NCI-H1436 treated with DMSO at 0.1 percent for 48 hours (cell line): Measurements from ENCODE around the gene CDC25B.

Source experiments
- DNase-seq: peaks from one replicate; lab custom pipeline; 2025; lab: John Stamatoyannopoulos, UW

The CDC25B gene

DNA sequence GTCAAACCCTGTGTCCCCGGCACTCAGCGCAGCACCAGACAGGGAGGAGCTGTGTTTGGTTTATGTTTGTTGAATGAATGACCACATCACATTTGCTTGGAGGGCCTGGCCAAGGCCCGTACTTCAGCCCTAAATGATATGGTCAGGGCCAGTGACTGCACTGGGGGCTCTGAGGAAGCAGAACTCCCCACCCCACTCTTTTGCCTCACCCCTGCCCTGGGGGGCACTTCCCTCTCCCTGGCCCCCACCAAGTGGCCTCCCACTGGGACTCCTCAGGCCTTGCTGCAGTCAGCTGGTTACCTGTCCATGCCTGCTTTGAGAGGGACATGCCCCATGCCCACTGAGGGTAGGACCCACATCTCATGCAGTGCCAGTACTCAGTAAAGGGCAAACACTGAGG, 31.5 kb upstream of the CDC25B start:
- no peak for DNase-seq

DNA sequence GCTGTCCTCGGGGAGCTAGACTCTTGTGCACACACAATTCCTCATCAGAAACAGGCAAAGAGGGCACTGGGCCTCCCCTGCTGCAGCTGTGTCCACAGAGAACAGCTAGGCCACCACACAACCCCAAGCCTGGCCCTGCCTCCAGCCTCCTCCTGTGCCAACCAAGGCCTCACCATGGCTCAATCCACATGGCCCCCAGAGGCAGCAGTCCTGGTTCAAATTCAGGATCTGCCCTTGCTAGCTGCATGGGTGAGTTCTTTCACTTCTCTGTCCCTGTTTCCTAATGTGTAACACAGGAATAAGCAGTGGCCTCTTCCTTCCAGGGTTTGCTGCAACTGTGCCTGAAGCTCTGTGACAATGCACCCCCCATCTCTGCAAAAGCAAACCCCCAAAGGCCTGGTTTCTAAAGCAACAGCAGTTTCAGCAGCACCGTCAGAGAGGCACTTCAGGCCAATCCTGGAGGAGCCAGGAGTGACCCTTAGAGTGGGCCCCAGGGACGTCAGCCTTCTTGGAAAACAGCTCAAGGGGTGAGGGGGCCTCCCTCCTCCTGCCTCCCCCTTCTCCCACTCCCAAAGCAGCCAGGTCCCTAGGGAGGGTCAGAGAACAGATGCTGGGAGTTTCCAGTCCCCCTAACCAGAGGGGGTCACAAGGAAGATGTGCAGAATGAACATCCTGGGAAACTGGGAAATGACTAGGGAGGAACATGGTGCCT, 30.8 kb upstream of the CDC25B start:
- no peak for DNase-seq

DNA sequence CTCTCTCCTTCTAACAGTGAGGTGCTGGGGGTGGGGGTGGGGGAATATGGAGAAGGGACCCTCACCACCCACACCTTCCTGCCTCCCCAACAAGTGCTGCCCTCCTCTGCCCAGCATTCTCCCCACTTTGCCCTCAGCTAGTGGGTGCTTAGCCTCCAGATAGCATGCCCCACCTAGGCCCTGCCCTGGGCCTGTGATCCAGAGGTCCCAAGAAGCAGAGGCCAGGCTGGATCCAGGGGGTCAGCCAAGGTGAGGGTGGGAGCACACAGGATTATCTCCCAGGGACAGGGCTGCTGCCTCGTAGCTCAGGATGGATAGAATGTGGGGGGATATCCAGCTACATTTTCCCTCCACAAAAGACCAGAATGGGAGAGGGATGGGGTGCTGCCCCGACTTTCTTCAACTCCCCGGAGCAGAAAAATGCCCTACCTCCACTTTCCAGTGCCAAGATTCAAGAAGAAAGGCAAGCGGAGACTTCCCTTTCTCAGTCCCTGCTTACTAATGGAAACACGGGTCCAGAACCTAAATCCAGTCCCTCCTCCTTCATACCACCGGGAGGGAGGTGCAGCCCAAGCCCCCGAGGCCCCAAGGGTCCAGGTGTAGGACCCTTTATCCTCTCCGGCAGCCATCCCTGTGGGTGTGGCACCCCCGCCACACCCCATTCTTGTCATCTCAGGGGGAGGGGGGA, 29.5 kb upstream of the CDC25B start:
- no peak for DNase-seq

DNA sequence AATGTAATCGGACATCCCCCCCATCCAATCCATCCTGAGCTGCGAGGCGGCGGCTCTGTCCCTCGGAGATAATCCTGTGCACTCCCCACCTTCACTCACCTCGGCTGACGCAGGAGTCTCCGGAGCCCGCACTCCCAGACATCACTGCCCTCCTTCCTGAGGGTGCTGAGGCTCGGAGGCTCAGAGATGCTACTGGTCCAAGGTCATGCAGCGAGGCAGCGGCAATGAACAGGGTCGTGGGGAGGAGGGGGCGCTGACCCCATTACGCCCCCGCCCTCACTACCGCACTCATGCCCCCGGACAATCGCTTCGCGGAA, 29.0 kb upstream of the CDC25B start:
- DNase-seq = no peak

DNA sequence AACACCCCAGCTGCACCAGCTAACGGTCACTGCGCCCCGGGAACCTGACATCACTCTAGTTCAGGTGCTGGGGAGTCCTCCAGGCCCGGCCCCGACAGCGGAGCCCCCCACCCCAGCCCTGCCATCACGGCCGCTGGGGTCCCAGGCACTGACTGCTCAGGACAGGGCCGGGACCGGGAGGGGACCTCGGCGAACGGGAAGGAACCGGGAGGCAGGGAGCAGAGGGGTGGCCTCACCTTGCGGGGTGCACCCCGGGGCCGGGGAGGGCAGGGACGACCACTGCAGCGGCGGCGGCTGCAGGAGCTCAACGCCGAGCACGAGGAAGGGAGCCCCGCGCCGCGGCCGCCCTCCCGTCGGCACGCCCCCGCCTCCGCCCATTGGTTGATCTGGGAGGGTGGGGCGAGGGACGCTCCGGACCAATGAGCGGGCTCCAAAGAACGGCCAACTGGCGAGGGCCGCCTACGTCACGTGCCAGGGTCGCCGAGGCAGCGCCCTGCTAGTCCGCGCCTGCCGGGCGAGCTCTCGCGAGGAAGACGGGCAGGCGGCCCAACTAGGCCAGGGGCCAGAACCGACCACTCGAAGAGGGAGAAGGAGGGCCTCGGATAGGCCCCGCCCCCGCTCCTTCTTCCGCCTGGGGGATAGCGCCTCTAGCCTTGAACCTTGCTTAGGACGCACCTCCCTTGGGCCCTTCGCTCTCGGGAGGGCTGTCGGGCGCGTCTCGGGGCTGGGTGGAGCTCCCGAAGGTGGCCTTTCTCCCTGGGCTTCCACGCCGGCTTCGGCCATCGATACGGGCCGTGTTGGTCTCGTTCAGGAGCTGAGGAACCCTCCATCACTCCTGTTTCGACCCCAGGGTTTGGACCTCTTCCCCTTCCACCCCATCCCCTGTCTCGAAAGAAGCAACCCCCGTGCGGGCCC, 28.4 kb upstream of the CDC25B start, which contains the start of gene ADISSP:
Gene ADISSP (minus strand): TSS at position 327 of the 915 bp plus-strand sequence. CDS start 7,653 bp downstream, outside the sequence.
- peak; percentile 92 for DNase-seq

DNA sequence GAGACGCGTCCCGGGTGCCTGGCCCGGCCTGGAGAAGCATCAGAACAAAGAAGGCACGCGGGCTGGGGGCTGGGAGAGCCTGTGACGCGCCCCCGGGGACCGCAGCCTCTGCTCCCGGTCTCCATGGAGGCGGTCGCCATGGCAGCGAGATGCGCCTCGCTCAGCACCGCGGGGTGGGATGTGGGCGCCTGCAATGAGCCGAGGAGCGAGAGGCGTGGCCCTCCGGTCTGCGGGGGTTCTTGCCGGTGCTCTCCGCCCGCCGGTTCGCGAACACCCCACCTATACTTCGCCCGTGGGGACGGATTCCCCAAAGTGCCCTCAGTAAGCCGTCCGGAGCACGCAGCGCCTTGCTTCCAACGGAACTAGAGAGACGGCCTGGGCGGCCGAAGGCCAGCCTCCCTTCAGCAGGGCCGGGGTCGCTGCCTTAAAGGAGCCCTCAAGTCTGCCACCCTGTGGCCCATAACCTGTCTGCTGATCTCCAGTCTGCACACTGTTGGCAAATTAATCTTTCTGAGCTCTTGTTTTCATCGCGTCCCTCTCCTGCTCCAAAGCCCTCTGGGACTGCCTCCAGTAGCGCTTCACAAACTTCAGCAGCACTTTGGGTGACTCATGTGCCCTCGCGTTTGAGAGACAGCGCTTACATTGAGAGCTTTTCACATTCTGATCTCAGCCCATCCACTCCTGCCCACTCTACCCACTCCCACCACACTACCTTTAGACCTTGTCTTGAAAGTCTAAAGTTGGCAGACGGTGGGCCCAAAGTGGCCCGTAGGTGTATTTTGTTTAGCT, 27.6 kb upstream of the CDC25B start:
- peak; percentile 42 for DNase-seq

DNA sequence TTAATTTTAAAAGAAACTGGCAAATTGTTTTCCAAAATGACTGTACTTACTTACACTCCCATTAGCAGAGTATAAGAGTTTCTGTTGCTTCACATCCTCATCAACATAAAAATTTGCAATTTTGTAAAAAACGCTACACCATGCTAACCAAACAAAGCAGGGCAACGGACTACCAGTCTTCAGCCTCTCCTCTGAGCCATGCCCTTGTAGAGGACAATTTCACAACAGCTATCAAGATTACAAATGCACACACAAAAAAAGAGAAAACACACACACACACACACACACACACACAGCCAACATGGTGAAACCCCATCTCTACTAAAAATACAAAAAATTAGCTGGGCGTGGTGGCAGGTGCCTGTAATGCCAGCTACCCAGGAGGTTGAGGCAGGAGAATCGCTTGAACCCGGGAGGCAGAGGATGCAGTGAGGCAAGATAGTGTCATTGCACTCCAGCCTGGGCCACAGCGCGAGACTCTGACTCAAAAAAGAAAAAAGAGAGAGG, 24.5 kb upstream of the CDC25B start:
- no peak for DNase-seq

DNA sequence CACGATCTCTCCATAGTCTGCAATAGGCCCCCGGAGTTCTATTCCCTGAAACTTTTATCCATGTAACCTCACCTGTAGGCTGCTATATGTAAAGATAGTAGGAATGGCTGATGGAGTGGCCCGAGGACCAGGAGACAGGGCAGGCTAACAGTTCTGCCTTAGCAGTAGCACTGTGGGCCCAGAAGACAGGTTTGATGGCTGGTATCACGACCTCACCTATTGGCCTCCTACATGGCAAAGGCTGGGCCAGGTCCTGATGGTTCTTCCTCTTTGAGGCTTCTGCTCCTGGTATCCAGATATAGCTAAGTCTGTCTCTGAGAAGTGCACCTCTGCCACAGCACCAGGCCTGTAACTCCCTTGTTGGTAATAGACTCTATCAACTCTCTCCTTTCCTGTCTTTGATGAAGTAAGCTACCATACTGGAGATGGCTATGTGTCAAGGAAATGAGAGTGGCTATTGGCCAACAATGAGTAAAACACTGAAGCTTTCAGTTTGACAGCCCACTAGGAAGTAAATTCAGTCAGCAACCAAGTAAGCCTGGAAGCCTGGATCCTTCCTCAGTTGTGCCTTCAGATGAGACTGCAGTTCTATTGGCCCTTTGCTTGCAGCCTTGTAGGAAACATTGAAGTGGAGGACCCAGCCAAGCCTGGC, 20.5 kb upstream of the CDC25B start:
- DNase-seq = no peak

DNA sequence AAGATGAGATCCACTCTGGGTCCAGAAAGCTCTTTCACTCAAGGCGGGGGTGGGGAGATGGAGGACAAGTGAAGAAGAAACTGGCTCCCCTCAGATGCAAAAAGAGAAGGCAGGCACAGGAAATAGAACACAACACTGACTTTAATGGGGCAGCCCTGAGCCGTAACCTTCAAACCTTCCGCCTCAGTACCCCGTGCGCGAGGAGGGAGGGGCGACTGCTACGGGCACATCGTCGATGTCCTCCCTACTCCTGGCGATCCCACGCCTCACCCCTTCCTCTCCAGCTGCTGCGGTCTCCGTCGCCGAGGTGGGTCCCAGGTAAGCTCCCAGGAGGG, 18.8 kb upstream of the CDC25B start:
- DNase-seq = no peak

DNA sequence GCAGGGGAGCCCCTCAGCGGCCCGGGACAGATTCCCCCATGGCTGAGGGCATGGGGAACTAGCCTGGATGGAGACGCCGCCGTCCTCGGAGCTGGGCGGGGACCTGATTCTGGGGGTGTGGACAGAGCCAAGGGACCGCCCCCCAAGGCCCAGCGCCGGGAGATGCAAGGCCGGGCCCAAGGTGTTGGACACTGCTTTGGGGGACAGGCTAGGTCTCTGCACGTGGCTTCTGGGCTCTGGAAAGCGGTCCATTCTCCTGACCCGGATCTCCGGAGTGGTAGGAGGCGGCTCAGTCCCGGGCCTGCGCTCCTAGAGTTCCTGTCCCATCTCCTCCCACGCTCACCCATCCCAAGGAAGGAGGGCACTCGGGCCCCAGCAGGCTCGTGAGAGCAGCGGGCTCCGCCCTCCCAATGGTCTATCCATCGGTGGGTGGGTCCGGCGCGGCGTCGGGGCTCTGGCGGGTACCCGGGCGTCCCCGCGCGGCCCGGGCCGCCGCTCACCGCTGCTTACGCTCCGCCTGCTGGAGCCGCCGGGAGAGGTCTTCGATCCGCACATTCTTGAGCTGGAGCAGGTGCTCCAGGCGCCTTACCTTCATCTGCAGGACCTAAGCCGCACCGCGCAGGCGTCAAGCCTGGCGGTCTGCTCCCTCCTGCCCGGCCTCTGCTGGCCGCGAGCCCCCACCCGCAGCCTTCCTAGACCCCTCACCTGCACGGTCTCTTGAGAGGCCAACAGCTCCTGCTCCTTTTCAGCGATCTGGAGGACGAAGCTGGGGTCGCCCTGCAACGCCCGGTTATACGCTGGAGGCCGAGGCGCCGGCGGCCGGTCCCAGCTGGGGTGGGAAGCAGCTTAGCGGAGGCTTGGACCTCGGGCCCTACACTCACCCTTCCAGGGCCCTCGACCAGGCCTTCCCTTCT, 18.1 kb upstream of the CDC25B start:
- no peak for DNase-seq

DNA sequence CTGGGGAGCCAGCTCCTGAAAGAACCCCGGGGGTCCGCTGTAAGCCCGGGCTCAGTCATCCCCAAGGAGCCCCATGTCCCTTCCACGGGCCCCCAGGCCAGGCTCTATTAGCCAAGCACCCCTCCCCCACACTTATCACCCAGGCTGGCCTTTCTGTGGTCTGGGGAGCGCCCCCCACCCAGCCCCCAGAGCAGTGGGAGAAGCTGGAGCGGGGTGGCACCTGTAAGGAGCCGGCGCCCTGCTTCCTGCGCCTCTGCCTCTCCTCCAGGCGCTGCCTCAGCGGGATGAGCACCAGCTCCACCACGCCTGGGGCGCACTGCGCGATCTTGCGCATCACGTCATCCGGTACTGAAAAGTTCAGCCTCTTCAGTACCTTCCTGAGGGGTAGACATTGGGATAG, 17.1 kb upstream of the CDC25B start:
- DNase-seq = no peak

DNA sequence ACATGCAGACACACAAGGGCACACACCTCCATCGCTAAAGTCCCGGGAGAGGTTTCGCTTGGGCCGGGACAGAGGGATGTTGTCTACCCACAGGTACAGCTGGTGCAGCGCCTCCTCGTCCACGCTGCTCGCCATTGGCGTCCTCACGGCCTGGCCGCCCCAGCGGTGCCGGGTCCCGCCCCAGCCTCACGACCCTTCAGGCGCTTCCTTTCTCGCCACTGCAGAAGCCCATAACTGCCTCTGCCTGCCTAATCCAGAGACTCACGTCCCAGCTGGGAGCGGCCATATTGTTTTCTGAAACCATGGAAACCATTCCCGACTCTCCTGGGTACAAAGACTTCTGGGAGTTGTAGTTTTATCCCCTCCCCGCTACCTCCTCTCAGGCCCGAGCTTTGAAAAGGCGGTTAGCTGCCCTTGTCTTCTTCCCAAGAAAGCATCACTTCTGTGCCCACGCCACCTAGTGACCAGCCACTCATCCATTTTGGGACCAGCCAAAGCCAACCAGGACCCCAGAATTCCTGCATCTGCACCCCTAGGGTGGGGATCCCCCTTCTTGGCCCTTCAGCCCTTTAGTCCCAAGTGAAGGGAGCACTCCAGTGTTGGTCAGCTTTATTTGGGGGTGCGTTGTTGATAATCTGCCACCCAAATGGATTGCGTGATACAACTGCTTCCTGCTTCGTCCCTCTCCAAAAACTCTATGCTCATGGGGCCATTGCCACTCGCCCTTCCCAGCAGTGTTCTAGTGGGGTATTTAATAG, 14.8 kb upstream of the CDC25B start, which contains the start of gene SPEF1:
Gene SPEF1 (minus strand): TSS at position 296 of the 758 bp plus-strand sequence. CDS start 161 bp downstream, at position 135.
- no peak for DNase-seq

DNA sequence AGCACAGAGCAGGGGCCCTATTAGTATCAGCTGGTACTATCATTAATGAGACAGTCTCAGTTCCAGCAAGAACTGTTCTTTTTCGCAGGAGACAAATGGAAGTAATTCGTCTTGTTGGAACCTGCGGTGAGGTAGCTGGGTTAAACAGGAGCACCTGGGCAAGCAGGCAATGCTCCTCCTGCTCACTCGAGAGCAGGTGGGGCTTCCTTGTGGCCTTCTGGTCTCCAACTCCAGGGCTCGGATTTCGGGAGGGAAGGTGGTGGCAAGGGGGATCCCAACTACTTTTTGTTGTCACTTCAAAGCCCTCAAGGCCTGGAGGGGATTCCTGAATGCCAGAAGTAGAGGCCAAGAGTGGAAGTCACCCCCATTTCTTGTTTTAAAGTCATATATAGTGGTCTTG, 13.5 kb upstream of the CDC25B start:
- no peak for DNase-seq

DNA sequence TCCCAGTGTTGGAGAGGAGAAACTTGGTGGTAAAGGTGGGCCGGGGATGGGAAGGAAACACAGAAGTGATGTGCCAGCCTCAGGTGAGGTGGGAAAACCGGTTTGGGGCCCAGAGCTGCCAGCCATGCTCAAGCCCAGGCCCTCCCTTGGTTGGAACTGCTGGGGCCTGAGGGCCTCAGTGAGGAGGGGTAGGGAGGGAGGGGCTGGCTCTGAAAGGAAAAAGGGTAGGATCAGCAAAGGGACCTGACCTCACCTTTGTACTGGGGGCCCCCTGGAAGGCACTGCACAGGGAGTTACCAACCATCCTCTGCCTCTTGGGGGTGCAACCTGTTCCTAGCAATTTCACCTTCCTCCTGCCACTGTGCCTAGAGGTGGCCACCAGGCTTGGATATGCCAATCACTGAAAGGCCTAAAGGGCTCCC, 13.0 kb upstream of the CDC25B start:
- DNase-seq = no peak

DNA sequence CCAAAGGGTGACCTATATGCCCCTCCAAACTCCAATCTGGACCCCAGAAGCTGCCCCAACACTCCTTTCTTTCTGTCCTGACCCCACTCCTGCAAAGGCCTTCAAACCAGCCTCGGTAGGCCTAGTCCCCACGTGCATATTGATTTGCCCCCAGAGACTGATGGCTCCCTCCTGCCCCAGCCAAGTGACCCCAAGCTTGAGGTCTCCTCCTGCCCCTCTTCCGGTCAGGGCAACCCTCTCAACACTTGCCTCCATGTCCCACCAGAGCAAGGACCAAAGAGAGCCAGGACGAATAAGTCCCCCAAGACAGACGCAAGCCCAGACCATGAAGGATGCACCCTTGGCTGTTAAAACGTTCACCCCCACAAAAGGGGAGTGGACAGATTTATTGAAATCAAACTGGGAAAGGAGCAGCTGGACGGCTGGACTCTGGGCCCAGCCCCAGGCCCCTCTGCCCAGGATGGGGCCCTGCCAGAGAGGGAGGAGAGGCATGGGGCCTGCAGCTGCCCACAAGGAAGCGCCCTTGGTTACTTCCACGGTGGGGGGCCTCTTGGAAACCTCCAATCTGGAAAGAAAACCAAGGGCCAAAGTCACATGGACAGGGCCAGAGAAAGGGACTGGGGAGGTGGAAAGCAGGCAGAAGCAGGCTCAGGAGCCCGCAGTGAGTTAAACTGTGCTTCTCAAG, 12.5 kb upstream of the CDC25B start:
- no peak for DNase-seq

DNA sequence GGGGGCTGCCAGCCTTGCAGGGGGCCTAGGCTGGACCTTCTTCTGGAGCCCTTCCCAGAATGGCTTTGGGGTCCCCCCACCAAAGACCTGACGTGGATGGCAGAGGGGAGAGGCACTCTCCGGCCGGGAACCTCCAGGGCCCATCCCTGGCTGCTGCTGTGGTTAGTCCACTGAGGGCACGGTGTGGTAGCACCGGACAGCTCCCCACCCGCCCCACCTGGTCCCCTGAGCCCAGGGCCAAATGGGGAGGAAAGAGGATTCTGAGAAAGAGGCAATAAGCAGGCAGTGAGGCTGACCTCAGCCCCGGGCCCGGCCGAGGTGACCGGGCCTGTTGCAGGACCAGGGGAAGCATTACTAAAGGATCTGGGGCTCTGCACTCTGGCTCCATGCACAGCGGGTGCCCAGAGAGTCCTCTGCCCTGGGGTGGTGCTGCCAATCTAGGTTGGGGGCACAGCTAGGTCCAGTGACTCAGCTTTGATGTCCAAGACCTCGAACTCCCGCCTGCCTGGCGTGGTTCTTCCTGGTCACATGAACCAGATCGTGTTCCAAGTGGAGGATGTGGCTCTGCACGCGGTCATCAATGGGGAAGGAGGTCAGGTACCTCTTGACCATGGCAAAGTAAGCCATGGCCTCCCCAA, 11.8 kb upstream of the CDC25B start:
- DNase-seq = no peak

DNA sequence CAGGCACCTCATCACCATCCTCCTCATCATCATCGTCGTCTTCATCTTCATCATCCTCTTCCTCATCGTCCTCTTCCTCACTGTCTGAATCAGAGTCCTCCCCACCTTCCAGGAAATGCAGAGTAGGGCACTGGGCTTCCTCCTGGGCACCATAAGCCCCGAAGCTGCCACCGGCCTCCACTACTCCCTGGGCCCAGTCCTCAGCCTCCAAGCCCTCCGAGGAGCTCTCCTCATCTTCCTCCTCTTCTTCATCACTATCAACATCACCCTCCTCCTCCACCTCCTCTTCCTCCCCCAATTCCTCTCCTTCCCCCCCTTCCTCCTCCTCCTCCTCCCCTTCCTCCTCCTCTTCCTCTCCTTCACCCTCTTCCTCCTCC, 11.3 kb upstream of the CDC25B start:
- DNase-seq = no peak
